Activated CD8-positive, alpha-beta memory T cell treated with anti-CD3 and anti-CD28 coated beads, Interleukin-2, amount 50 U/mL, for 24 hours (primary cell): ENCODE results near the gene CCDC57.
"Not testable (repeated sequence)": the region's sequence is repeated elsewhere in the genome, so short reads cannot be mapped to it uniquely, and the experiment has no call there.

Source experiments
- DNase-seq: peaks from one replicate; pipeline ENCODE4 v3.0.0-alpha.2; 2020; ENCODE audit errors: extremely low read depth

Gene CCDC57

DNA sequence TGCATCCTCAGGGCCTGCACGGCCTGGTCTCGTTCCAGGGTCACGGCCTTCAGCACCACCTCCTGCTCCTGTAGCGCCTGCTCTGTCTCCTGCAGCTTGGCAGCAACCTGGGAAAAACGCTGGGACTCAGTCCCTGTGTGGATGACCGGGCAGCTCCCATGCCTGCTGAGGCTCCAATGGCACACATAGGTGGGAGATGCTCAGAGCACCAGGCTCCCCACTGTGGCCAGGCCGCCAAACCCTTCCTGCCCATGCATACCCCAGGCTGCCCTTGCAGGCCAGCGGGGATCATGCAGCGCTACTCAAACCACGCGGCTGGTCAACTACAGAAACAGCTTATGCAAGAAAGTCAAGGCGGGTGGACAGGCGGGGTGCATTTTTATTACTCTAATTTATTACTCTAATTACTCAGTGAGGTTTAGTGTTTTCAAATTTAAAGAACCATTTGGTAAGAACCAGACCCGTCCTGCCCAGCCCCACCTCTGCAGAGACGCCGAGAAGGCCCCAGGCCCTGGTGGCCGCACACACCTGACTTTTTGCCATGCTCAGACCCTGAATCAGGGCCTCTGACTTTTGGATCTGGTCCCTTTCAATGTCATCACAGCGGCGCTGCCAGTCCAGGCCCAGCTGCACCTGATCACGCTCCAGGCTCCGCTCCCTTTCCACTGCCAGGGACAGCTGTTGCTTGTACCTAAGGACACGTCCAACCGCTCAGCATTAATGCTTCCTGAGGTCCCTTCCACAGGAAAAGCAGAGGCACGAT lies 34.0 kb downstream of the CCDC57 start:
- DNase-seq: no peak

GRCh38 chr17:82177761-82178498 lies 34.7 kb downstream of the CCDC57 start:
- DNase-seq: no peak

GRCh38 chr17:82177276-82177675 lies 35.4 kb downstream of the CCDC57 start:
- DNase-seq: no peak

DNA sequence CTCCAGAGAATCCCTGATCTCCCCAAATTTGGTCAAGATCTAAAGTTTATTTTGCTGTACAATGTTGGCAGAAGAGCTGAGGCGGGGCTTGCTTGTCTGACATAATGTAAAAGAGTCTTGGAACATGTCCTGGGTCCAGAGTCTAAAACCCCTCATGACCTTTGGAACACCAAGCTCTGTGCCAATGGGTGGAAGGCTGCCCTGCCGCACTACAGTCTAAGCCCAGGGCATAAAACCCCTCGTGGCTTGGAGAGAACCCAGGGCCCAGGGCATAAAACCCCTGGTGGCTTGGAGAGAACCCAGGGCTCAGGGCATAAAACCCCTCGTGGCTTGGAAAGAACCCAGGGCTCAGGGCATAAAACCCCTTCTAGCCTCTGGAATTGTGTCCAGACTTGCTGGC lies 36.7 kb downstream of the CCDC57 start:
- no peak for DNase-seq

DNA sequence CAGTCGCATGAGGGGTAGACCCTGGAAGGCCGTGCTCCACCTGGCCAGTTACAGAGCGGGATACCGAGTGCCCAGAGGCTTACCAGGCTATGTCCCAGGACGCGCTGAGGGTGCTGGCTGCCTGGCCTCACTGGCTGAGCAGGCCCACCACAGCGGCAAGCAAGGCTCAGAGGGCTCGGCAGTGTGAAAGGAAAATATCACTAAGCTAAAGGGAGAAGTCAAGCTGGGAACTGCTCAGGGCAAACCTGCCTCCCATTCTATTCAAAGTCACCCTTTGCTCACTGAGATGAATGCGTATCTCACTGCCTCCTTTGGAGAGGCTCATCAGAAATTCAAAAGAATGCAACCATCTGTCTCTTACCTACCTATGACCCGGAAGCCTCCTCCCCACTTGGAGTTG lies 37.4 kb downstream of the CCDC57 start:
- no peak for DNase-seq

DNA sequence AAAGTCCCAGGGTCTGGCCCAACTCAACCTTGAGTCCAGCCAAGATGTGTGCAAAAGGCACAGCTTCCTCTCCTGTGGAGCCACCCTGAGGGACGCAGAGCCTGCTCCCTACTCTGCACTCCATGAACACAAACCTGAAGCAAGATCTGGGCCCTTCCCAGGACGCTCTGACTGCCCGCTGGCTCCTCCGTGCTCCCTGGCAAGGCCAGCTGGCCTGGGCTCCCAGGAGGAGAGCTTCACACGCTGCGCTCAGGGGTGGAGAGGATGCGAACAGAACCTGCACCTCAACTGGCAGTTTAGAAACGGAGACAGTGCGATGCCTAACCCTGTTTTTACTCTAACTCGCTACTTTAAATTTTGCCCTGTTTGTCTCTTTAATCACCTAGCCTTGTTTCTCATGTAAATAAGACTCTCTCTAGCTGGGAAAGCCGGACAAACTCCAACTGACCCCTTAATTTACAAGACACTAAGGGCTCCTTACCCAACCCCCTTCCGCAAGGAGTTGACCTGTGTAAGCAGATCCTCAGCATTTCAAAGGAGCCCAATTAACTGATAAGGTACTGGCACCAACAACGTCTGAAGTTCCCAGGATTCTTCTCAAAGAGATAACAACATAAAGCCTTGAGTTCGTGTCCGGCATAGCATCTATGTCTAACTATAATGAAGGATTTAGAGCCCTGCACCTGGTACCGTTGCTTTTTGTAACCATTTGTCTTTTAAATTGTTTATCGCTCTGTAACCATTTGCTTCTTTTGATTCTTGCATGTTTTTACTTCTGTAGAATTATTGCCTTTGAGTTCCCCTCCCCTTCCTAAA lies 38.4 kb downstream of the CCDC57 start:
- DNase-seq: not testable (repeated sequence)

- no peak for DNase-seq
Measured at GRCh38 chr17:82173351-82174041, 39.1 kb downstream of the CCDC57 start.

DNA sequence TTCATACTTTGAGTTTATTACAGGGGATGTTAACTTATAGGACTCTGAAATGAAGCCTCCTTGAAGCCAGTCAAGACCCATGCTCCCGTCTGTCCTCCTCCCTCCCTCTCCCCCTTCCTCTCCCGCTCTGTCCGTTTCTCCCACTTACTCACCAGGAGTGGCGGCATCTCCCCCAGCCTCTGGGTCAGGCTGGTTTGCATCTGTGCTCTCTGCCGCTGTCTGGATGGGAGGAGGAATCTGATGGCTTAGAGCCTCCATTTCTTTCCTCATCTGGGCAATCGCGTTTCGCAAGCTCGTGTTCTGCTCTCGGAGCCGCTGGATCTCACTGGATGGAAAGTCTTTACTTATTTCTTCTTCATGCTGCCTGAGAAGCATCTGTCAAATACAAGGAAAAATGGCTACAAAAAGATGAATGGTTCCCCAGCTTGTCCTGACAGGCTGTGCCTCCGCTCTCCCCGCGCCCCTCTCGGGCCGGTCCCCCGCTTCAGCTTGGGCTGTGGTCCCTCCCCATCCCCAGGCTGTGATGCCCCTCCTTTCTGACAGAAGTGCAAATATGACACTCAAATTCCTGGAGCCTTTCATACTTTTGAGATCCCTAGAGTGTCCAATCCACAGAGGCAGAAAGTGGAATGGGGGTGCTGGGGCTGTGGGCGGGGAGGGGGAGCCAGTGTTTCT lies 40.0 kb downstream of the CCDC57 start:
- no peak for DNase-seq

GRCh38 chr17:82171750-82172375 lies 40.8 kb downstream of the CCDC57 start:
- DNase-seq: no peak

DNA sequence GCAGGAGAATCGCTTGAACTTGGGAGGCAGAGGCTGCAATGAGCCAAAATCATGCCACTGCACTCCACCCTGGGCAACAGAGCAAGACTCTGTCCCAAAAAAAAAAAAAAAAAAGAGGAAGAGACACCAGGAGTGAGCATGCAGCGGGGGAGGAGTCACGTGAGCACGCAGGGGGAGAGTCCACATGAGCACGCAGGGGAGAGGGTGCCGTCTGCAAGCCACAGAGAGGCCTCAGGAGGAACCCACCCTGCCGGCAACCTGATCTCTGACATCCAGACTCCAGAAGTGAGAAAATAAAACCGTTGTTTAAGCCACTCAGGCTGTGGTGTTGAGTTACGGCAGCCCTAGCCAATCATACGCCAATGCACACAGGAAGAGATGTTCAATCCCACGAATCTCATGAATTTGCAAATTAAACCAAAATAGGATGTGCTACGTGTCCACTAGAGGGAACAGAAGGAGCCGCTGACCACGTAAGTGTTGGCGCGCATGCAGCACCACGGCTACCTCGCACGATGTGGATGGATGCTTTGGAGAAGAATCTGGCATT lies 42.2 kb downstream of the CCDC57 start:
- no peak for DNase-seq

DNA sequence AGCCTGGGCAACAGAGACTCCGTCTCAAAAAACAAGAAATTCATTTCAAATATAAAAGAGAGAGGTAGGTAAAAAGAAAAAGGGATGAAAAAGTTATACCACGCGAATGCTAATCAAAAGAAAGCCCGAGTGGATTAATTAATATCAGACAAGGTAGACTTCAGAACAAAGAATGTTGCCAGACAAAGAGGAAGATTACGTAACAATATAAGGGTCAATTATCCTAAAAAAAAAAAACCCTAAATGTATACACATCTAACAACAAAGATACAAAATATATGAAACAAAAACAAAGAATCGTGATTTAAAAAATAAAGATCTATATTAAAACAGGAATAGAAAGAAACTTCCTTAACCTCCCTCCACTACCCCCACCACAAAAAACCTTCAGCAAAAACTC lies 44.1 kb downstream of the CCDC57 start:
- DNase-seq: no peak

DNA sequence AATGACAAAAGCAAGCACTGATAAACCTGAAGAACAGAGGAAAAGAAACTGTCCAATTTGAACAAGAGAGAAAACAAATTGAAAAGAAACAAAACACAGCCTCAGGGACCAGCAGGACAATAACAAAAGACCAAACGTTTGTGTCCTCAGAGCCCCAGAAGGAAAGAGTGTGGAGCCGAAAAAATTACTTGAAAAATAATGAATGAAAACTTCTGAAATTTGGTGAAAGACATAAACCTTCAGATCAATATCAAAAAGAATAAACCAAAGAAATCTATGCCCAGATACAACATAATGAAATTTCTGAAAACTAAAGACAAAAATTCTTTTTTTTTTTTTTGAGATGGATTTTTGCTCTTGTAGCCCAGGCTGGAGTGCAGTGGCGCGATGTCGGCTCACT lies 45.6 kb downstream of the CCDC57 start:
- no peak for DNase-seq

DNA sequence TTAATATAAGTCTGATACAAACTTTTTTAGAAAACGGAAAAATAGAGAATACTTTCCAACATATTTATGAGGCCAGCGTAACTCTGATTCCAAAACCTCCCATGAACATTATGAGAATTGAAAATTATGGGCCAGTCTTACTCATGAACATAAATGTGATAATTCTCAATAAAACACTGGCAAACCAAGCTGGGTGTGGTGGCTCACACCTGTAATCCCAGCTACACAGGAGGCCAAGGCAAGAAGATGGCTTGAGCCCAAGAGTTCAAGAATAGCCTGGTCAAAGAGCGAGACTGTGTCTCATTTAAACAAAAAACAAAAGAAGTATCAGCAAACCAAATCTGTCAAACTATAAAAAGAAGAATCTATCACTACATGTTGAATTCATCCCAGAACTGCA lies 47.8 kb downstream of the CCDC57 start:
- no peak for DNase-seq

DNA sequence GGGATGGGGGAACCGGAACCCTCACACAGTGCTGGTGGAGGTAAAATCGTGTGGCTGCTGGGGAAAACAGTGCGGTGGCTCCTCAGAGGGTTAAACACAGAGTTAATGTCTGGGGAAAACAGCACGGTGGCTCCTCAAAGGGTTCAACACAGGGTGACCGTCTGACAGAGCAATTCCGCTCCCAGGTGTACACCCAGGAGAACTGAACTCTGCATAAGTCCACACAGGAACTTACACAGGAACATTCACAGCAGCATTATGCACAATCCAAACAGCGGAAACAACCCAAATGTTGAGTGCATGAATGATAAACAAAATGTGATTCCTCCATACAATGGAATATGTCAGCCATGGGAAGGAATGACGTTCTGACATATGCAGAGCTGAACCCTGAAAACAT lies 51.4 kb downstream of the CCDC57 start:
- DNase-seq: no peak

DNA sequence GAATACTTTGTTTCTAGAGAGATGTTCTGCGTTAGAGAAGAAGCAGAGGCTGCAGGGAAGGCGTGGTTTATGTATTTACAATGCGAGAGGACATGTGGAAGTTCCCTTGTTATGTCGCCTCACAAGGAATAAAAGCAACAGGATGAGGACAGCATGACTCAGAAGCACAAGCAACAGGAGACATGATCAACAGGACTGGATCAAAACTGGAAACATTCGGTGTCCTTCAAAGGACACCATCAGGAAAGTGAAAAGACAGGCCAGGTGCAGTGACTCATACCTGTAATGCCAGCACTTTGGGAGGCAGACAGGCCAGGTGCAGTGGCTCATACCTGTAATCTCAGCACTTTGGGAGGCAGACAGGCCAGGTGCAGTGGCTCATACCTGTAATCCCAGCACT lies 52.6 kb downstream of the CCDC57 start:
- no peak for DNase-seq

DNA sequence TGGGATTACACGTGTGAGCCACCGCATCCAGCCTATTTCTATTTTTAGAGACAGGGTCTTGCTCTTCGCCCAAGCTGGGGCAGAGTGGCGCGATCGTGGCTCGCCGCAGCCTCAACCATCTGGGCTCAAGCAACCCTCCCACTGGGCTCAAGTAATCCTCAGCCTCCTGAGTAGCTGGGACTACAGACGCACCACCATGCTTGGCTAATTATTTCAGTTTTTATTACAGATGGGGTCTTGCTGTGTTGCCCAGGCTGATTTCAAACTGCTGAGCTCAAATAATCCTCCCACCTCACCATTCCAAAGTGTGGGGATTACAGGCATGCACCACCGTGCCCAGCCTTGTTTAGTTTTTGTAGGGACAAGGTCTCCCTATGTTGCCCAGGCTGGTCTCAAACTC lies 53.8 kb downstream of the CCDC57 start:
- DNase-seq: no peak

GRCh38 chr17:82157046-82158035 lies 55.3 kb downstream of the CCDC57 start:
- no peak for DNase-seq

DNA sequence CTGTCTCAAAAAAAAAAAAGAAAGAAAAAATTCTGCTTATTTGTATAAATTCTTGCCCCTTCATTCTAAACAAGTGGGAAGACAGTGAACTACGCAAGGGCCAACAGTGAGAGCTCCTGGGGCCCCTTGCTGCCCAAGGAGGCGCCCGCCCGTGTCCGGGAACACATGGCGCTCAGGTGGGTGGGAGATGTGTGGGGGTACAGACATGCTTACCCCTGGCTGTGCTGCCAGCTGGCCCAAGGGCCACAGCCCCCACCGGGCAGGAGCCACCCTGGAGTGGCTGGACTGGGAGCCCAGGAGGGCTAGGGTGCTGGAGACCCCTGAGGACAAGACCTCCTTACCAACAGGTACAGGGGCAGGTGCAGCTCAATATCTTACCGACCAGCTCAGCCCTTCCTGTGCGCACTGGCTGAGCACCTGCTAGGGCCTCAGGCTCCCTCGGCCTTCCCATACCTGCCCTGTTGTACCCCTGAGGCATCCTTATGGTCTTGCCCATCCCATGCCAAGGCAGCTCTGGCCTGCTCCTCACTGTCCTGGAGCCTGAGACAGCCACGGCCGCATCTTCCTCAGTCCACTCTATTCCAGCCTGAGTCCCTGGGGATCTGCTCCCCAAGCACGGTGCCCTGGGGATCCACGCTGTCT lies 56.2 kb downstream of the CCDC57 start:
- no peak for DNase-seq

DNA sequence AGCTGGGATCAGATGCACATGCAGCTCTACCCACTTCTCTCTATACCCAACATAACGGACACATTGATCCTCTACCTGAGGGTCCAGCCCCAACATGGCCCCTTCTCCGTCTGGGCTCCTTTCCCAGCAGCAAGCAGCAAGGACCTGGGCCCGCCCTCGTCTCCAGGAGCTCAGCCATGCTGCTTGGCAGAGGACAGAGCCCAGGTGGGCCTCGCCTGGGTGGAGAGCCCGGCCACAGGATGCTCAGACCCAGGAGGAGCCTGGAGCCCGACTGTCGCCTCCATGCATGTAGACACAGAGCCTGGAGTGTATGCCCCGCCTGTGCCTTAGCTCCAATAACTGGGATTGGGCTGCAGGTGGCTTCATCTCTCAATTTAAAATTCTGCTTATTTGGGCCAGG lies 57.0 kb downstream of the CCDC57 start:
- DNase-seq: no peak
